BE2C (cell line): ENCODE data around the gene SLC12A3.
"Not testable (repeated sequence)": the region's sequence is repeated elsewhere in the genome, so short reads cannot be mapped to it uniquely, and the experiment has no call there.

Source experiments
- DNase-seq: peaks from one replicate; pipeline ENCODE4 v3.0.0-alpha.2; 2020
- H3K27me3 ChIP-seq: fragments of 250-450 bp; sonication (Bioruptor Pico); 2 replicates; pipeline ENCODE4 v1.5.1; 2020; ENCODE audit warnings: mild to moderate bottlenecking
- H3K36me3 ChIP-seq: fragments of 250-450 bp; sonication (Bioruptor Pico); 2 replicates; pipeline ENCODE4 v1.5.1; 2020; ENCODE audit warnings: mild to moderate bottlenecking
- H3K4me1 ChIP-seq: fragments of 250-450 bp; sonication (Bioruptor Pico); 2 replicates; pipeline ENCODE4 v1.5.1; 2020
- H3K4me3 ChIP-seq: 2 replicates; pipeline ENCODE4 v1.5.1; 2011; ENCODE audit warnings: low read depth, low read length
- H3K9me3 ChIP-seq: fragments of 250-450 bp; sonication (Bioruptor Pico); 2 replicates; pipeline ENCODE4 v1.5.1; 2020
- CTCF ChIP-seq: IDR thresholded peaks from 2 replicates; pipeline ENCODE4 v1.5.1; 2012; ENCODE audit warnings: mild to moderate bottlenecking, low read depth, low read length

Gene SLC12A3

GRCh38 chr16:56865394-56866062 is 521 bp downstream of the SLC12A3 start:
- TF ChIP-seq CTCF, result no peak
- no peaks in the 10 kb centered on the region for H3K36me3 ChIP-seq
- H3K4me3 ChIP-seq, result no peak overlapping the region
- DNase-seq, result no peak
- peaks cover 9% of the 10 kb centered on the region for H3K4me1 ChIP-seq
- H3K9me3 ChIP-seq, result no peaks in the 10 kb centered on the region
- no peaks in the 10 kb centered on the region for H3K27me3 ChIP-seq

- DNase-seq, result peak; percentile 55
These were observed 2.2 kb downstream of the SLC12A3 start for GRCh38 chr16:56866955-56867830.

GRCh38 chr16:56868175-56868574 is 3.2 kb downstream of the SLC12A3 start:
- no peaks in the 10 kb centered on the region for H3K27me3 ChIP-seq
- H3K4me3 ChIP-seq, result no peak overlapping the region
- no peaks in the 10 kb centered on the region for H3K36me3 ChIP-seq
- no peaks in the 10 kb centered on the region for H3K9me3 ChIP-seq
- no peak for TF ChIP-seq CTCF
- DNase-seq, result no peak
- H3K4me1 ChIP-seq, result peaks cover 9% of the 10 kb centered on the region

More at GRCh38 chr16:56866955-56867830, 2.2 kb downstream of the SLC12A3 start:
- H3K4me1 ChIP-seq, result peaks cover 9% of the 10 kb centered on the region
- no peaks in the 10 kb centered on the region for H3K27me3 ChIP-seq
- no peaks in the 10 kb centered on the region for H3K36me3 ChIP-seq
- peak; percentile 79 for TF ChIP-seq CTCF
- no peaks in the 10 kb centered on the region for H3K9me3 ChIP-seq
- H3K4me3 ChIP-seq, result no peak overlapping the region

GRCh38 chr16:56868766-56869165 is 3.8 kb downstream of the SLC12A3 start:
- H3K9me3 ChIP-seq, H3K27me3 ChIP-seq, DNase-seq, H3K4me1 ChIP-seq, H3K36me3 ChIP-seq, H3K4me3 ChIP-seq: not testable (repeated sequence)

- Histone ChIP-seq H3K9me3 (no peaks in the 10 kb centered on the region), H3K36me3 (no peaks in the 10 kb centered on the region), H3K27me3 (no peaks in the 10 kb centered on the region), H3K4me1 (peaks cover 11% of the 10 kb centered on the region), H3K4me3 (no peak overlapping the region)
- no peak for DNase-seq
- TF ChIP-seq CTCF, result peak; percentile 28
These were observed 4.7 kb downstream of the SLC12A3 start for GRCh38 chr16:56869513-56870275.

GRCh38 chr16:56870276-56870888 is 5.4 kb downstream of the SLC12A3 start:
- H3K36me3 ChIP-seq, result no peaks in the 10 kb centered on the region

More at GRCh38 chr16:56870276-56870888, 5.4 kb downstream of the SLC12A3 start:
- no peak overlapping the region for H3K4me3 ChIP-seq
- no peak for DNase-seq
- no peak for TF ChIP-seq CTCF
- no peaks in the 10 kb centered on the region for H3K9me3 ChIP-seq
- H3K27me3 ChIP-seq, result no peaks in the 10 kb centered on the region
- H3K4me1 ChIP-seq, result peaks cover 8% of the 10 kb centered on the region
